ENCODE measurements around the gene CDC42BPB.
"Not testable (repeated sequence)": the region's sequence is repeated elsewhere in the genome, so short reads cannot be mapped to it uniquely, and the experiment has no call there.

The CDC42BPB gene

DNA sequence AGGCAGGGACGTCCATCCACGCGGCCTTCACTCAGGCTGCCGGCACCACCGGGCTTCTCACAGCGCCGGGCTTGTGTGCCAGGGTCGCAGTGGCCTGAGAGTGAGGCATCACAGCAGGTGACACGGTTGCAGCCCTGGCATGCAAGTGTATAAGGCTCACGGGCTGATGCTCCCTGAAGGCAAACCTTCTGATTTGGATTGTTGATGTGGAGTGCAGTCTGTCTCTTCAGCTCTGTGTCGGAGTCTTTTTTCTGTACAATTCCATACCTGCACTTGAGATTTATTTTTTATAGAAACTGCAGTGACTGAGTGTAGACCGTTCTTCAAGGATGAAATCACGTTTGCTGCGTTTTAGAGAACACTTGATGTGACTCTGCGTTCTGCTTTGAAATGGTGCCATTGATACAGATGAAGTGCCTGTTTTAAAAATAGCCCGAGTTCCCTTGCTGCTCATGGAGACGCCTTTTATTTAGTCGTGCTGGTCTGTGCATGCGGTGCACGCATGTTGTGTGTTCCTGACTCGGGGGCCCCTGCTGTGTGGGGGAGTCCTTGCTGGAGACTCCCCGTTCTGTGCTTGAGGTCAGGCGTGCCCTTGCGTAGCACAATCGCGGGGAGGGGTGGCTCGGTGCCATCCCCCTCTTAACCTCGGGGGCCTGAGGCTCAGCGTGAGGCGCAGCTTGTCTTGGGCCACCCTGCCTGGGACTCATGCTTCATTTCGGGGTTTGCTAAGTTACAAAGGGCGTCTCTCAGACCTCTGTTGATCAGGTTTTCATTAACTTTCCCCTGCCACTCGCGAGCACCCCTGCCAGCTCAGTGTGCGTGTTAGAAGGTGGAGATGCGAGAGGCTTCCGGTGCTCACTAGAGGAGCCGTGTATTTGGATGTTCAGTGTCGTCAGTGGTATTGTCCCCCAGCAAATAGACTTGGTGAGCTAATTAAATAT, 156.4 kb downstream of the CDC42BPB start:
- no peak for DNase-seq (ENCODE audit: low read depth)

DNA sequence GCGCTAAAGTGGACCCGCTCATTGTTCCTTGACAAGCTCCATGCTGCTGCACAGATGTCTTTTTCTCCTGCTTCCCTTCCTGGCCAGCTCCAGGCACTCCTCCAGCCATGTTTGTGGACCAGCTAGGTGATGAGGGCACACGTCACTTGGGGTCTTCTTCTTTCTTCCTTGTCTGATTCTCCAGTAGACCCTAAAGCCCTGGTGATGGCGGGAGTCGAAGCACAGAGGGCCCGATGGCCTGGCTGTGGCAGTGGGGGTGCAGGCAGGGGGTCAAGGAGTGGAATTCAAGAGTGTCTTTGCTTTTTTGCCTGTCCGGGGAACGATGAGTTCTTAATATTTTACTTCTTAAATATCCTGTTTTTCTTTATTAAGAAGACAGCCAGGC, 157.8 kb downstream of the CDC42BPB start:
- no peak for DNase-seq (ENCODE audit: low read depth)

DNA sequence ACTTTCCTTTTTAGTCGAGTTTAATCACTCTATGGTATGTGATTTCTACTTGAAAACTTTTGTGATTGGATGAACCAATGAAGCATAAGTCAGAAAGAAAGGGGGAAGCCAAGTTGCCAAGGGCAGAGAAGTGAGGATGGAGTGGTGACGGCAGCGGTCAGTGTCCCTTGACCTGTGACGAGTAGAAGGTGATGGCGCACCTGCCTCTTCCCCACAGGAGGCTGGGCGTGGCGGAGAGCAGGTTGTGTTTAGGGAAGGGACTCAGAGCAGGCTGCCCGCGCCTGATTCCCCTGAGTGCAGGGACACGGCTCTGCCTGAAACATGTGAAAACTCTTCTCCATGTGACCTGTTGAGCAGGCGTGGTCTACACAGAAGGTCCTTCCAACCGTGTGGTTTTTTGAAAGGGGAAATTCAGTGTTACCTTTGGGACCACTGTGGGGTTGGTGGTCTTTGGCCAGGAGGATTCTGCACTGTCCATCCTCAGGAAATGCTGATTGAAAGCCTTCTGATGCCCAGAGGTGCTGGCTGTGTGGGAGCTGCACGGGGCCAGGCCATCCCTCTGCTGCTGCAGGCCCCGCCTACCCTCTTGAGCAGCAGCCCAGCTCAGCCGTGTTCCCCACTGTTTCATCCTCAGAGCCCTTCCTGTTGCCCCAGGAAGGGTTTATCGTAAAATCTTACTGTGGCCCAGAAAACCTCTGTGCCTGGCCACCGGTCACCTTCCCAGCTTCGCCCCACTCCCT, 158.4 kb downstream of the CDC42BPB start:
- no peak for DNase-seq (ENCODE audit: low read depth)

DNA sequence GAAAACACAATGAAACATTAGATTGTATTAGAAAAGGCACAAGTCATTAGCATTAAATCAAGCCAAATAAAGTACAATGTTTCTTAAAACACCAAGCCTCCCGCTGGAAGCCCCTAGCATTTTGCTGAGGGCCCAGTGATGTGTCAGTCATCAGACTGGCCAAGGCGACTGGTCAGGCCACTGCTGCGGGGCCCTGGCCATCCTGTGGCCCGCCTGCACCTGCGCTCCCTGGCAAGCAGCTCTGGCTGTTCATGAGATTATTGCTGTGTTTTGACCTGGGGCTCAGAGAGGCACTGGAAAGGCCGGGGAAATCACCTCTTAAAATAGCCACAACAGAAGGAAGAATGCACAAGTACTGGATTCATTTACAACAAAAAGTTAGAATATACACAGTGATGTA, 159.1 kb downstream of the CDC42BPB start:
- DNase-seq (ENCODE audit: low read depth), result no peak

- DNase-seq (ENCODE audit: low read depth), result no peak
Measured at GRCh38 chr14:102897299-102898027, 159.9 kb downstream of the CDC42BPB start.

GRCh38 chr14:102896735-102897134, 160.6 kb downstream of the CDC42BPB start:
- DNase-seq (ENCODE audit: low read depth), result not testable (repeated sequence)

GRCh38 chr14:102893452-102893851, 163.9 kb downstream of the CDC42BPB start:
- no peak for DNase-seq (ENCODE audit: low read depth)

- no peak for DNase-seq (ENCODE audit: low read depth)
Measured at GRCh38 chr14:102892651-102893050, 164.7 kb downstream of the CDC42BPB start.

- peak; percentile 72 for DNase-seq (ENCODE audit: low read depth)
Measured at GRCh38 chr14:102891556-102891955, 165.8 kb downstream of the CDC42BPB start.

- no peak for DNase-seq (ENCODE audit: low read depth)
Measured at GRCh38 chr14:102891111-102891510, 166.2 kb downstream of the CDC42BPB start.

DNA sequence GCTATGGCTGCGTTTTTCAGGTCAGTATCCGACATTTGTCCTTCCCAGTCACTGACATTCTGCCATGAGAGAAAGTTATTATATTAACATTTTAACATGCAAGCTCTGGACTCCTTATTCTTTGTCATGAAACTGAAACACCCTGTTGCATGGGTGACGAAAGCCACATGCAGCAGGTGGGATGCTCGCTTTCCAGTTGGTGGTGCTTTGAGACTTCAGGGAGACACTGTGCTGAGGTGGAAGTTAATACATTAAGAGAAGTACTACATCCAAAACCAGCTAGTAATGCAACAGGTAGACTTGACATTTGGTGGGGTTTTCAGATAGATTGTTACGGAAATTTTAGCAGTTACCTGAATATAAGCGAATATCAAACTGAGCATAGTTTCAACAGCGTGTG, 167.7 kb downstream of the CDC42BPB start:
- no peak for DNase-seq (ENCODE audit: low read depth)

DNA sequence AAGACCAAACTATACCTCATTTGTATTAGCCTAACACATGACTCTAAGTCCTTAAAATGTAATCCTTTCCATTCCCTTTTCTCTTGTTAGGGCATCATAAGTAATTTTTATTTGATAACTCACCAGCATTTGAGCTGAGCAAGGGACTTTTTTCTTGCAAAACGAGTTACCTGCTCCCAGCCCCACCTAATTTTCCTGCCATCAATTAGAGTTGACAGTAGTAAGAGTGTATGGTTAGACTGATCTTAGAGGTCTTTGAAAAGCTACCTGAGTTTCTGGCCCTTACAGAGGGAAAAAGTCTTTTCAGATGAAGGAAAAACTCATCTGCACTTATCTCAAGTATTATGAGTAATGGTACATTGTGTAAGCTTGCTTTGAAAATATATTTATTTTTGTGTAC, 168.6 kb downstream of the CDC42BPB start:
- no peak for DNase-seq (ENCODE audit: low read depth)

GRCh38 chr14:102885737-102886447, 171.5 kb downstream of the CDC42BPB start:
- DNase-seq (ENCODE audit: low read depth), result no peak

GRCh38 chr14:102883554-102883953, 173.8 kb downstream of the CDC42BPB start:
- DNase-seq (ENCODE audit: low read depth), result no peak

DNA sequence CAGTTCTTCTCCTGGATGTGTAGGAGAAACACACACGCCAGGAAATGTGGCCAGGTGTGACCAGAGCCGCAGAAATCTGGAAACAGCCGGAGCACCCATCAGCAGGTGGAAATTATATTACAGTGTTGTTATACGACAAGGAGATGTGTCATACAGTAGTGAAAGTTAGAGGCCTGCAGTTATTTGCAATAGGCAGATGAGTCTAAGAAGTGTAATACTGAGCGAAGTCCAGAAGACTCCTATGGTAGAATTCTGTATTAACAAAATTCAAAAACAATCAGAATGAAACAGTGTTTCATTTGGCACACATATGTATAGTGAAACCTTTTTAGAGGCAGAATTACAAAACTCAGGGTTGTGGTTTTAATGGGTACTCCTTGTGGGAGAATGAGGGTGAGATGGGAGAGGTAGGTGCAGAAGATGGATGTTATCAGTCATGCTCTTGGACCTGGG, 174.2 kb downstream of the CDC42BPB start:
- no peak for DNase-seq (ENCODE audit: low read depth)

Data from ELR (cell line).